ENCODE measurements around the gene TMEM30B.
"Not testable (repeated sequence)": the region's sequence is repeated elsewhere in the genome, so short reads cannot be mapped to it uniquely, and the experiment has no call there.

TMEM30B gene, protein sequence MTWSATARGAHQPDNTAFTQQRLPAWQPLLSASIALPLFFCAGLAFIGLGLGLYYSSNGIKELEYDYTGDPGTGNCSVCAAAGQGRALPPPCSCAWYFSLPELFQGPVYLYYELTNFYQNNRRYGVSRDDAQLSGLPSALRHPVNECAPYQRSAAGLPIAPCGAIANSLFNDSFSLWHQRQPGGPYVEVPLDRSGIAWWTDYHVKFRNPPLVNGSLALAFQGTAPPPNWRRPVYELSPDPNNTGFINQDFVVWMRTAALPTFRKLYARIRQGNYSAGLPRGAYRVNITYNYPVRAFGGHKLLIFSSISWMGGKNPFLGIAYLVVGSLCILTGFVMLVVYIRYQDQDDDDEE

DNA sequence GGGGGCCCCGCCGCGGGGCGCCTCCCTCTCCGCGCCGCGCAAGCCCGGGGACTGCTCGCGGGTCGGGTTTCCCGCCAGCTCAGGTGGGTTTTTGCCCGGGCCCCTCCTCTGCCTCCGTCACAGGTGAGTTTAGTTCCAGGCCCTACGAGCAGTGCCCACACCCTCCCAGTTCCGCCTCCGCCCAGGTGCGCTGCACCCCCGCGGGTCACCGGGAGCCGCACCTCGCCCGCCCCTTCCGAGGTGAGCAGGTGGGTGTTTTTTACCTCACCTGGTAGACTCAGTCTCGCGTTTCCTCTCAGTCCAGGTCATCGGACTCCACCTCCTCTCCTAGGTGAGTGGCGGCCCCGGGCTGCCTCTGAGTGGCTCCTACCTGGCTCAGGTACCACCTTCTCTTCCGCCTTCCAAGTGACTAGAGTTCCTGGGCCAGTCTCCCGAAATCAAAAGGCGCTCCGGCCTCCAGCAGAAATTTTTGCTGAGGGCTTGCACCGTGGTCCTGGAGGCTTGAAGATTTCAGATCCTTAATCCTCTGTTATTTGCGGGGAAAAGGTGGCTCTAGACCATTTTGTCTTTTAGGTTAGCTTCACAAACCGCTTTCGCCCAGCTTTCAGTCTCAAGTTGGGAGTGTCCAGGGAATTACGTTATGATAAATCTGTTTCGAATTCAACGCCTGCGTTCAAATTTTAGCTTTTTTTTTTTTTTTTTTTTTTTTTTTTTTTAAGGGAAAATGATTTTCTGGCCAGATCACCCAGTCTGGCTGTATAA, at the start of gene TMEM30B:
TSS of gene TMEM30B (minus strand) at position 153 of the 762 bp plus-strand sequence. CDS start 191 bp downstream, outside the sequence.
- no peak for DNase-seq (ENCODE audit: low read depth in 2 of 2)

GRCh38 chr14:61330511-61330910, 49.4 kb upstream of the TMEM30B start:
- no peak for DNase-seq (ENCODE audit: low read depth in 2 of 2)

- DNase-seq (ENCODE audit: low read depth in 2 of 2), result no peak
Observed at GRCh38 chr14:61329478-61330051, 48.4 kb upstream of the TMEM30B start.

DNA sequence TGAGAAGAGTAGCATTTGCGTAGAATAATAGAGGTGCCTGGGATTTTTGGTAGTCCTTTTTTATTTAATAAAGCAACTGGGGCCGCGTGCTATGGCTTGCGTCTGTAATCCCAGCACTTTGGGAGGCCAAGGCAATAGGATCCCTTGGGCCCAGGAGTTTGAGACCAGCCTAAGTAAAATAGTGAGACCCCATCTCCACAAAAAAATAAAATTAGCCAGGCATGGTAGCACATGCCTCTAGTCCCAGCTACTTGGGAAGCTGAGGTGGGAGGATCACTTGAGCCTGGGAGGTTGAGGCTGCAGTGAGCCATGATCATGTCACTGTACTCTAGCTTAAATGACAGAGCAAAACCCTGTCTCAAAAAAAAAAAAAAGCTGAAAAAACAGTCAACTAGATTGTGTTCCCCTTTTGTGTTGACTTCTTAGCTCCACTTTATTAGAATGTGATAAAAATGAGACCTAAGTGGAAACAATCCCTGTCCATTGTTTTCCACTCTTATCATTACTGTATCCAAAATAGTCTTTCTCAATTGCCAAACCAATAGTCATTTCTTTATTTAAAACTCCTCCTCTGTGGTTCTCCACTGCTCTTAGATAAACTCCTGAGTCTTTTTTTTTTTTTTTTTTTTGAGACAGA, 47.6 kb upstream of the TMEM30B start:
- DNase-seq (ENCODE audit: low read depth in 2 of 2), result no peak

GRCh38 chr14:61326847-61327246, 45.7 kb upstream of the TMEM30B start:
- DNase-seq (ENCODE audit: low read depth in 2 of 2), result no peak

DNA sequence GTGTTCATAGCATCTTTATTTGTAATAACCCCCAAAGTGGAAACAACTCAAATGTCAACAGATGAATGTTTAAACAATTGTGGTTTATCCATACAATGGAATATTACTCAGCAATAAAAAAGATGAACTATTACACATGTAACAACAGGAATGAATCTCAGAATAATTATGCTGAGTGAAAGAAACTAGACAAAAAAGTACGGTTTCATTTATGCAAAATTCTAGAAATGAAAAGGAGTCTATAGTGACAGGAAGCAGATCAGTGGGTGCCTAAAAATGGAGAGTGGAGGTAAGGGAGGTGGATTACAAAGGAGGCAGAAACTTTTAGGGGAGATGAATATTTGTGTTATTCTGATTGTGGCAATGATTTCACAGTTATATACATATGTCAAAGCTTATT, 45.0 kb upstream of the TMEM30B start:
- no peak for DNase-seq (ENCODE audit: low read depth in 2 of 2)

GRCh38 chr14:61325166-61325565, 44.0 kb upstream of the TMEM30B start:
- no peak for DNase-seq (ENCODE audit: low read depth in 2 of 2)

- no peak for DNase-seq (ENCODE audit: low read depth in 2 of 2)
Observed at GRCh38 chr14:61323970-61324369, 42.8 kb upstream of the TMEM30B start.

GRCh38 chr14:61322799-61323290, 41.7 kb upstream of the TMEM30B start:
- DNase-seq (ENCODE audit: low read depth in 2 of 2), result no peak

GRCh38 chr14:61322011-61322798, 41.1 kb upstream of the TMEM30B start:
- DNase-seq (ENCODE audit: low read depth in 2 of 2), result no peak

GRCh38 chr14:61321385-61322010, 40.4 kb upstream of the TMEM30B start, which contains the start of gene PRKCH:
PRKCH (plus strand) TSS chr14:61321579; CDS start chr14:61322102, 523 bp downstream.
- DNase-seq (ENCODE audit: low read depth in 2 of 2), result peak; percentile 57 to 74

DNA sequence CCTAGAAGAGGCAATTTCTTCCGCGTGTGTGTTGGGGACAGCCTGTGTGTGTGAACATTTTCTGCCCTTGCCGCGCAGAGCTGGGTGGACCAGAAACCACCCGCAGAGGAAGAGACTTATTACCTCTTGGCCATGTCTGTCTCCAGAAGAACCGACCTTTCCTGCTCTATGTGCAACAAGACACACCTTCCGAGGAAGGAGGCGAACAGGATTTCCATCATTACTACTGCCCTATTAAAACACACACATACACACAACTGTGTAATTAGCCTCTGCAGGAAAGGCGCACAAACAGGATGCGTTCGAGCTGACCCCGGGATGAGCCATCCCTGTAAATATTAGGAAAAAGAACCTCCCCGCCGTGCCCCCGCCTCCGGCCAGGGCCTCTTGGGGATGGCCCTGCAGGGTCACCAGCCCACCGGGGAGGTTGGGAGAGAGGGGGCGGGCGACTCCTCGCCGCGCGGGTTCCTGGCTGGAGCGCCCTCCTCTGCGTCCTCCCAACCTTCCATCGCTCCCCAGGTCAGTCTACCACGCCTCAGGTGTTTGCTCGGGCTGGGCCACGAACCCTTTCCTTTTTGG, 39.8 kb upstream of the TMEM30B start:
- DNase-seq (ENCODE audit: low read depth in 2 of 2), result no peak

DNA sequence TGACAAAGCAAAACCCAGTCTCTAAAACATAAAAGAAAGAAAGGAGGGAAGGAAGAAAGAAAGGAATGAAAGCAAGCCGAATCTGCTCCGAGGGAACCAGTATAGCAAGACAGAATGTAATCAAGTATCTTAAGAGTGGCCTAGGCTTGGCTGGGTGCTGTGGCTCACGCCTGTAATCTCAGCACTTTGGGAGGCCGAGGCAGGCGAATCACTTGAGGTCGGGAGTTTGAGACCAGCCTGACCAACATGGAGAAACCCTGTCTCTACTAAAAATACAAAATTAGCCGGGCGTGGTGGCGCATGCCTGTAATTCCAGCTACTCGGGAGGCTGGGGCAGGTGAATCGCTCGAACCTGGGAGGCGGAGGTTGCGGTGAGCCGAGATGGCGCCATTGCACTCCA, 39.0 kb upstream of the TMEM30B start:
- DNase-seq (ENCODE audit: low read depth in 2 of 2), result not testable (repeated sequence)

DNA sequence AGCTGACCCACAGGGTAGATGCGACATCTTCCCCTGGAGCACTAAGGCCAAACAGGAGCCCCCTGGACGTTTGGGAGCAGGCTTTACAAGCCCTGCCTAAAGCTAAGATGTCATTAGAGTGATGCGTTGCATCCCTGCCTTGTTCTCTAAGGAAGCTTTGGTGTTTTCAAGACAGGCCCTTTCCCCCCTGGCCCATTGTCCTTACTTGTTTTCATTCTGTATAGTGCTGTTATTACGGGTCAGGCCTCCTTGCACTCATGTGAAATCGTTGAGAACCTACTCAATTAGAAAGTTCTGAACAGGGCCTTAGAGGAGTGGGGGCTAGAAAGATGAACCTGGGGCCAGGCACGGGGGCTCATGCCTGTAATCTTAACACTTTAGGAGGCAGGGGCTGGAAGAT, 38.6 kb upstream of the TMEM30B start:
- DNase-seq (ENCODE audit: low read depth in 2 of 2), result no peak

DNA sequence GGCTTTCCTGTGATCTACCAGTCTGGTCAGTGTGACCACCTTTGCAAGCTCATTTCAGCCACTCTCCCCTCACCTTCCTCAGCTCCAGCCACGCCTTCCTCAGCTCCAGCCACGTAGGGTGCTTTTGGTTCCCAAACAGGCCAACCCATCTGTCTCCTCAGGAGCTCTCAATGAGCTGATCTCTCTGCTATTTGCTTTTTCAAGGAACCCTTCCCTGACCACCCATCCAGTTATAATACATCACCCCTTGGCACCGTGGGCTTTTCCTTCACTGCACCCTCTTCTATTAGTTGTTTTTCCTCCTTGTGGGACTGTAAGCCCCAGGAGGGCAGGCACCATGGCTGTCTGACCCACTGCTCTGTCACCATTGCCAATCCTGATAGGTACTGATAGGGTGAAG, 37.9 kb upstream of the TMEM30B start:
- DNase-seq (ENCODE audit: low read depth in 2 of 2), result no peak

DNA sequence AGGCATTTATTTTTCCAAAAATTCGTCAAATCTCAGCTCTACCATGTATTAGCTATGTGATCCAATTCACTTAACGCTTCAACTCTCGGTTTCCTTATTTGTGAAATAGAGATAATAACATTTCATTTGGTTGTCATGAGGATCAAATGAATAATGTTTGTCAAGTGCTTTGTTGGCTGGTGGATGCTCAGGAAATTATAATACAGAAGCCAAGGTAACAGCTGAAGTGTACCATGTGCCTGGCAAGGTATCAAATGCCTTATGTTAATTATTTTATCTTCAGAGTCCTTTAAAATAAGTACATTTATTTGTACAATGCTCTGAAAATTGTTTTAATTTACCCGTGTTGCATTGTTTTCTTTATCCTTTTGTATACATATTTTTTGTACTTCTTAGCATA, 34.2 kb upstream of the TMEM30B start:
- DNase-seq (ENCODE audit: low read depth in 2 of 2), result no peak

DNA sequence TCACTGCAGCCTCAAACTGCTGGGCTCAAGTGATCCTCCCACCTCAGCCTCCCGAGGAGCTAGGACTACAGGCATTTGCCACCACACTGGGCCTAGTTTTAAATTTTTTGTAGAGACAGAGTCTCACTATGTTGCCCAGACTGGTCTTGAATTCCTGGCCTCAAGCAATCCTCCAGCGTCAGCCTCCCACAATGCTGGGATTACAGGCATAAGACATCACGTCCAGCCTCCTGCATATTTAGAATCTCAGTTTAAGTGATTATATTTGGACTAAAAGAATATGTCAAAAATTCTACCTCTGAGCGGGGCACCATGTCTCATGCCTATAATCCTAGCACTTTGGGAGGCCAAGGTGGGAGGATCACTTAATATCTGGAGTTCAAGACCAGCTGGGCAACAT, 27.6 kb upstream of the TMEM30B start:
- DNase-seq (ENCODE audit: low read depth in 2 of 2), result not testable (repeated sequence)

- no peak for DNase-seq (ENCODE audit: low read depth in 2 of 2)
Observed at GRCh38 chr14:61308198-61308597, 27.1 kb upstream of the TMEM30B start.

GRCh38 chr14:61304688-61305087, 23.6 kb upstream of the TMEM30B start:
- no peak for DNase-seq (ENCODE audit: low read depth in 2 of 2)

- no peak for DNase-seq (ENCODE audit: low read depth in 2 of 2)
Observed at GRCh38 chr14:61300754-61301153, 19.6 kb upstream of the TMEM30B start.

Measured in stimulated activated CD4-positive, alpha-beta T cell treated with anti-CD3 and anti-CD28 coated beads, Interleukin-15, amount 100 ng/mL, for 48 hours (primary cell).